ENCODE data around the gene SCAMP1. TPM values are rescaled to one million over a fixed set of nuclear protein-coding genes. Genes with fewer than 3 reads are reported as not detected.
"Not testable (repeated sequence)": the region's sequence is repeated elsewhere in the genome, so short reads cannot be mapped to it uniquely, and the experiment has no call there.

The SCAMP1 gene
- total RNA-seq, 1 donor from 2014 or later = 45.0 TPM

GRCh38 chr5:78387468-78388153, 27.2 kb downstream of the SCAMP1 start:
- no peak for DNase-seq (ENCODE audit: extremely low spot score, unreplicated experiment)
- Mint-ChIP-seq H3K27ac (ENCODE audit: unreplicated experiment) (no peak overlapping the region), H3K36me3 (ENCODE audit: unreplicated experiment) (peaks cover 30% of the 10 kb centered on the region), H3K4me1 (ENCODE audit: unreplicated experiment) (no peaks in the 10 kb centered on the region), H3K27me3 (ENCODE audit: unreplicated experiment) (no peaks in the 10 kb centered on the region), H3K9me3 (ENCODE audit: unreplicated experiment) (peaks cover 31% of the 10 kb centered on the region), H3K4me3 (ENCODE audit: unreplicated experiment) (no peak overlapping the region)
- no peak for TF ChIP-seq CTCF (IDR thresholded peaks at IDR 0.05)

- Mint-ChIP-seq H3K36me3 (ENCODE audit: unreplicated experiment) (peaks cover 21% of the 10 kb centered on the region), H3K9me3 (ENCODE audit: unreplicated experiment) (peaks cover 12% of the 10 kb centered on the region)
- H3K27ac Mint-ChIP-seq (ENCODE audit: unreplicated experiment); DNase-seq (ENCODE audit: extremely low spot score, unreplicated experiment); H3K4me3 Mint-ChIP-seq (ENCODE audit: unreplicated experiment); H3K4me1 Mint-ChIP-seq (ENCODE audit: unreplicated experiment); H3K27me3 Mint-ChIP-seq (ENCODE audit: unreplicated experiment): not testable (repeated sequence)
Observed at GRCh38 chr5:78391357-78391756, 30.9 kb downstream of the SCAMP1 start.

GRCh38 chr5:78397831-78398230, 37.4 kb downstream of the SCAMP1 start:
- Mint-ChIP-seq H3K4me1 (ENCODE audit: unreplicated experiment) (no peaks in the 10 kb centered on the region), H3K27ac (ENCODE audit: unreplicated experiment) (no peak overlapping the region), H3K4me3 (ENCODE audit: unreplicated experiment) (no peak overlapping the region), H3K27me3 (ENCODE audit: unreplicated experiment) (no peaks in the 10 kb centered on the region), H3K9me3 (ENCODE audit: unreplicated experiment) (peaks cover 14% of the 10 kb centered on the region), H3K36me3 (ENCODE audit: unreplicated experiment) (peaks cover 16% of the 10 kb centered on the region)
- no peak for TF ChIP-seq CTCF (IDR thresholded peaks at IDR 0.05)
- no peak for DNase-seq (ENCODE audit: extremely low spot score, unreplicated experiment)

GRCh38 chr5:78399116-78399515, 38.7 kb downstream of the SCAMP1 start:
- TF ChIP-seq CTCF (IDR thresholded peaks at IDR 0.05) = no peak
- no peaks in the 10 kb centered on the region for H3K4me1 Mint-ChIP-seq (ENCODE audit: unreplicated experiment)
- H3K9me3 Mint-ChIP-seq (ENCODE audit: unreplicated experiment) = peaks cover 14% of the 10 kb centered on the region
- DNase-seq (ENCODE audit: extremely low spot score, unreplicated experiment) = no peak
- H3K27me3 Mint-ChIP-seq (ENCODE audit: unreplicated experiment) = no peaks in the 10 kb centered on the region
- H3K27ac Mint-ChIP-seq (ENCODE audit: unreplicated experiment) = no peak overlapping the region
- peaks cover 16% of the 10 kb centered on the region for H3K36me3 Mint-ChIP-seq (ENCODE audit: unreplicated experiment)
- H3K4me3 Mint-ChIP-seq (ENCODE audit: unreplicated experiment) = no peak overlapping the region

GRCh38 chr5:78404682-78405293, 44.4 kb downstream of the SCAMP1 start:
- H3K4me3 Mint-ChIP-seq (ENCODE audit: unreplicated experiment) = no peak overlapping the region

More at GRCh38 chr5:78404682-78405293, 44.4 kb downstream of the SCAMP1 start:
- Mint-ChIP-seq H3K27me3 (ENCODE audit: unreplicated experiment) (no peaks in the 10 kb centered on the region), H3K4me1 (ENCODE audit: unreplicated experiment) (peaks cover 18% of the 10 kb centered on the region), H3K27ac (ENCODE audit: unreplicated experiment) (no peak overlapping the region), H3K36me3 (ENCODE audit: unreplicated experiment) (peaks cover 10% of the 10 kb centered on the region), H3K9me3 (ENCODE audit: unreplicated experiment) (peaks cover 5% of the 10 kb centered on the region)
- DNase-seq (ENCODE audit: extremely low spot score, unreplicated experiment) = no peak
- no peak for TF ChIP-seq CTCF (IDR thresholded peaks at IDR 0.05)
